GM12878 (cell line): ENCODE results near the gene SCIN. TPM values are rescaled to one million over a fixed set of nuclear protein-coding genes. Genes with fewer than 3 reads are reported as not detected.

Experiments used
- ATF3 ChIP-seq: IDR thresholded peaks from 2 replicates; pipeline ENCODE4 v1.6.1; 2011; ENCODE audit warnings: low read depth, mild to moderate bottlenecking, low read length, moderate library complexity, borderline replicate concordance; ENCODE audit errors: extremely low read depth
- FOXM1 ChIP-seq: IDR thresholded peaks from 2 replicates; pipeline ENCODE4 v1.6.1; 2012; ENCODE audit warnings: low read depth, mild to moderate bottlenecking, inconsistent platforms, low read length, moderate library complexity
- JUNB ChIP-seq: IDR thresholded peaks from 2 replicates; pipeline ENCODE4 v1.6.1; 2016; ENCODE audit warnings: antibody characterized with exemption, mild to moderate bottlenecking
- NFXL1 ChIP-seq: fragments of 450-650 bp; IDR thresholded peaks from 2 replicates; pipeline ENCODE4 v1.6.1; 2017; ENCODE audit warnings: antibody characterized with exemption, mild to moderate bottlenecking, borderline replicate concordance
- NFYB ChIP-seq: IDR thresholded peaks from 2 replicates; pipeline ENCODE4 v1.6.1; 2011; ENCODE audit warnings: low read depth, mild to moderate bottlenecking, low read length, improper control_type of control experiment, moderate library complexity; ENCODE audit not compliant: insufficient read depth
- PAX8 ChIP-seq: fragments of 450-650 bp; IDR thresholded peaks from 2 replicates; pipeline ENCODE4 v1.6.1; 2017; ENCODE audit warnings: mild to moderate bottlenecking, moderate library complexity
- RAD51 ChIP-seq: fragments of 450-650 bp; IDR thresholded peaks from 2 replicates; pipeline ENCODE4 v1.6.1; 2016; ENCODE audit warnings: moderate library complexity, mild to moderate bottlenecking, inconsistent platforms
- RBBP5 ChIP-seq: fragments of 200-600 bp; sonication (generic); conservative IDR thresholded peaks from 2 replicates; pipeline ENCODE4 v1.6.1; 2016
- RCOR1 ChIP-seq: conservative IDR thresholded peaks from 2 replicates; pipeline ENCODE4 v1.6.1; 2012; ENCODE audit warnings: low read depth, low read length, improper control_type of control experiment
- REST ChIP-seq: IDR thresholded peaks from 2 replicates; pipeline ENCODE4 v1.6.1; 2012; ENCODE audit warnings: mild to moderate bottlenecking, low read depth, low read length
- RUNX3 ChIP-seq: IDR thresholded peaks from 2 replicates; pipeline ENCODE4 v1.6.1; 2012; ENCODE audit warnings: low read length, inconsistent platforms
- SMAD5 ChIP-seq: IDR thresholded peaks from 2 replicates; pipeline ENCODE4 v1.6.1; 2016; ENCODE audit warnings: antibody characterized with exemption, low read depth
- SREBF1 ChIP-seq: IDR thresholded peaks from 2 replicates; pipeline ENCODE4 v1.6.1; 2012; ENCODE audit warnings: mild to moderate bottlenecking, low read length
- STAT3 ChIP-seq: IDR thresholded peaks from 2 replicates; pipeline ENCODE4 v1.6.1; 2011; ENCODE audit warnings: low read depth, low read length, improper control_type of control experiment
- SUPT20H ChIP-seq: IDR thresholded peaks from 2 replicates; pipeline ENCODE4 v1.6.1; 2011; ENCODE audit warnings: low read depth, mild to moderate bottlenecking, low read length, moderate library complexity, borderline replicate concordance; ENCODE audit not compliant: control insufficient read depth
- TBL1XR1 ChIP-seq: IDR thresholded peaks from 2 replicates; pipeline ENCODE4 v1.6.1; 2012; ENCODE audit warnings: low read depth, low read length, improper control_type of control experiment
- ZBED1 ChIP-seq: IDR thresholded peaks from 2 replicates; pipeline ENCODE4 v1.6.1; 2016; ENCODE audit warnings: borderline replicate concordance
- ZNF217 ChIP-seq: fragments of 450-650 bp; IDR thresholded peaks from 2 replicates; pipeline ENCODE4 v1.6.1; 2017; ENCODE audit warnings: antibody characterized with exemption, mild to moderate bottlenecking
- ZNF687 ChIP-seq: fragments of 450-650 bp; IDR thresholded peaks from 2 replicates; pipeline ENCODE4 v1.6.1; 2017; ENCODE audit warnings: mild to moderate bottlenecking, moderate library complexity
- polyA plus RNA-seq, 11 experiments: library from polyadenylated mRNA; depleted of rRNA in 4 of 11; unstranded in 6 of 11; stranded (reverse) in 5 of 11; fragments of >200 nt; fragmentation: Nextera tagmentation in 4 of 11; fragmentation: Illumina TruSeq in 1 of 11; extraction: Ambion mirVana in 4 of 11; extraction: Trizol in 1 of 11; gene quantifications; 1 replicate in 1 of 11; 2 replicates in 10 of 11; pipeline versions ENCODE4 v1.2.1 to v1.2.3, GENCODE V29; 2011 to 2016; ENCODE audit warnings: inconsistent platforms in 2 of 11, missing spikeins in 2 of 11, low read depth in 1 of 11
- total RNA-seq, 4 experiments: library from RNA; depleted of rRNA in 3 of 4; stranded (reverse); fragments of >200 nt in 3 of 4; fragmentation: Illumina TruSeq in 1 of 4; extraction: Trizol in 1 of 4; gene quantifications; 2 replicates each; pipeline versions ENCODE4 v1.2.1 to v1.2.3, GENCODE V29; 2013 to 2021

SCIN gene
- total and polyA plus RNA-seq, 10 of the 15 experiments (the other 5 are each of a cell fraction or from before 2014, with no cell fraction given), result 0.23 to 2.1 (median 1.0) TPM

- TF ChIP-seq NFYB, result no peak
- TF ChIP-seq REST, result no peak
- TF ChIP-seq ZNF687, result no peak
- no peak for TF ChIP-seq TBL1XR1
- no peak for TF ChIP-seq SMAD5
- no peak for TF ChIP-seq SUPT20H
- peak; percentile 71; the same call in 1 of the 2 replicates for TF ChIP-seq ZBED1
- TF ChIP-seq PAX8, result no peak
- TF ChIP-seq STAT3, result no peak
- TF ChIP-seq ATF3, result no peak
- TF ChIP-seq RCOR1, result no peak
- TF ChIP-seq SREBF1, result no peak
- no peak for TF ChIP-seq RBBP5
- peak; percentile 13; the same call in 1 of the 2 replicates for TF ChIP-seq RUNX3
- peak; percentile 73 for TF ChIP-seq JUNB
- peak; percentile 57; the same call in 1 of the 2 replicates for TF ChIP-seq FOXM1
- TF ChIP-seq RAD51, result no peak
- no peak for TF ChIP-seq ZNF217
- no peak for TF ChIP-seq NFXL1
These were observed 8.6 kb downstream of the SCIN start (continued) for GRCh38 chr7:12578930-12579640.
